Measurements from ENCODE around the gene CENPL.
"Not testable (repeated sequence)": the region's sequence is repeated elsewhere in the genome, so short reads cannot be mapped to it uniquely, and the experiment has no call there.

CENPL gene

GRCh38 chr1:173824315-173825081, at the start of gene CENPL, which contains the start of gene DARS2:
Gene CENPL (minus strand): TSS chr1:173824883. CDS start chr1:173811299, 13,584 bp downstream.
Gene DARS2 (plus strand): TSS chr1:173824673. CDS start chr1:173825230, 557 bp downstream.
- peak; percentile 93 for DNase-seq (ENCODE audit: low read depth)

- no peak for DNase-seq (ENCODE audit: low read depth)
These were observed 46.8 kb upstream of the CENPL start for GRCh38 chr1:173871500-173871899.

GRCh38 chr1:173871091-173871490, 46.4 kb upstream of the CENPL start:
- DNase-seq (ENCODE audit: low read depth): no peak

DNA sequence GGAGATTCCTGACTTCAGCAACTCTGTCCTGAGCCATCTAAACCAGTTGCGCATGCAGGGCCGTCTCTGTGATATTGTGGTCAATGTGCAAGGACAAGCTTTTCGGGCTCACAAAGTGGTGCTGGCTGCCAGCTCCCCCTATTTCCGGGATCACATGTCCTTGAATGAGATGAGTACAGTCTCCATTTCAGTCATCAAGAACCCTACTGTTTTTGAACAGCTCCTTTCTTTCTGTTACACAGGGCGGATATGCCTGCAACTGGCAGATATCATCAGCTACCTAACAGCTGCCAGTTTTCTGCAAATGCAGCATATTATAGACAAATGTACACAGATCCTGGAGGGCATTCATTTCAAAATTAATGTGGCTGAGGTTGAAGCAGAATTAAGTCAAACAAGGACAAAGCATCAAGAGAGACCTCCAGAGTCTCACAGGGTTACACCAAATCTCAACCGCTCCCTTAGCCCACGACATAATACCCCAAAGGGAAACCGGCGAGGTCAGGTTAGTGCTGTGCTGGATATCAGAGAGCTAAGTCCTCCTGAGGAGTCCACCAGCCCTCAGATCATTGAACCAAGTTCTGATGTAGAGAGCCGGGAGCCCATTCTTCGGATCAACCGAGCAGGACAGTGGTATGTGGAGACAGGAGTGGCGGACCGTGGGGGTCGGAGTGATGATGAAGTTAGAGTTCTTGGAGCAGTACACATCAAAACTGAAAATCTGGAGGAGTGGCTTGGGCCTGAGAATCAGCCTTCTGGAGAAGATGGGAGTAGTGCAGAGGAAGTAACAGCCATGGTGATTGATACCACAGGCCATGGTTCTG, 45.8 kb upstream of the CENPL start:
- no peak for DNase-seq (ENCODE audit: low read depth)

- DNase-seq (ENCODE audit: low read depth): no peak
These were observed 44.3 kb upstream of the CENPL start for GRCh38 chr1:173869021-173869359.

DNA sequence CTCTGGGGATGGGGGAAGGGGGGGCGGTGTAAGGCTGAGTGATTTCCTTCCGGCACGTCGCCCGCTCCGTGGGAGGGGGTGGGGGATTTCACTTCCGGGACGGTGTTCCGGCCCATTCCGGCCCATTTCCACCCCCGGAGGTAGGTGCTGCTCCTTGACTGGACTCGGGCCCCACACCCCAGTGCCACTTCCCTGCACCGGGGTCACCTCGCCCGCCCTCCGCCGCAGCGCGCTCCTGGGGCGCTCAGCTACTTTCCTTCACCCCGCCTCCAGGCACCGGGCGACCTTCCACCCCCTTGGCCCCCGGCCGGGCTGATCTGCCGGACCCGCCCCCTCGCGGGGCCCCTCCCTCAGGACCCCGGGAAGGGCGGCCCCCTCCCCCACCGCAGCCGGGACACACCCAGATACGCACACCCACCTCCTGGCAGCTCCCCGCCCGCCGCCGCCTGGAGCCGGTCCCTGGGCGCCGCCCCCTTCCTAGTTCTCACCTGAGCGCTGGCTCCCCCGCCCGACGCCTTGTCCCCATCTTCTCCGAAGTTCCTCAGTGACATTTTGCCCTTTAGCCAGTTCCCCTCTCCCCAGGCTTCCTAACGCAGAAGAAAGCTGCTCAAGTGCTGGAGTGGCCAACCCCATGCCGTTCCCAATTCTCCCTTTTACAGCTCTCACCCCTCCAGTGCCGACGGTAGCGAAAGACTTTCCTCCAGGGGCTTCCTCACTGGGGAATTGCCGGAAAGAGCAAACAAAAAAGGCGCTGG, 43.8 kb upstream of the CENPL start, which contains the start of gene ZBTB37:
Gene ZBTB37 (plus strand): TSS at position 115 of the 755 bp plus-strand sequence. CDS start 1,846 bp downstream, outside the sequence.
- DNase-seq (ENCODE audit: low read depth): no peak

- peak; percentile 99 for DNase-seq (ENCODE audit: low read depth)
These were observed 43.1 kb upstream of the CENPL start, which contains the start of gene GAS5 for GRCh38 chr1:173867753-173868265. Gene GAS5 (minus strand): TSS chr1:173867989.

DNA sequence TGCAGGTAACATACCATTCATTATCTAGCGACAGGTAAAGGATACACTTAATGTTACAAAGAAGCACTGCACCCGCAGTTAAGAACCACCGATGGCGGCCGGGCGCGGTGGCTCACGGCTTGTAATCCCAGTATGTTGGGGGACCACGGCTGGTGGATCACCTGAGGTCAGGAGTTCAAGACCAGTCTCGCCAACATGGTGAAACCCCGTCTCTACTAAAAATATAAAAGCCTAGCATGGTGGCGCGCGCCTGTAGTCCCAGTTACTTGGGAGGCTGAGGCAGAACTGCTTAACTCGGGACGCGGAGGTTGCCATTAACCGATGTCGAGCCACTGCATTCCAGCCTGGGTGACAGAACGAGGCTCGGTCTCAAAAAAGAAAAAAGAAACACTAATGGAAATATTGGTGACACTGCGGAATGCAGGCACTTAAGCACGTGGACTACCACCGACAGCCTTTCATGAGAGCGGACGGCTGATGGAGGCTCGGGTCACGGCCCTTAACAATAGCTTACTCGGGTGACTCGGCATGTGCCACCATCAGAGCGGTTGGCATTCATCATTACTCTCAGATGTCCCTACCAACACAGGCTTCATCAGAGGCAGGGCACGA, 42.6 kb upstream of the CENPL start:
- no peak for DNase-seq (ENCODE audit: low read depth)

DNA sequence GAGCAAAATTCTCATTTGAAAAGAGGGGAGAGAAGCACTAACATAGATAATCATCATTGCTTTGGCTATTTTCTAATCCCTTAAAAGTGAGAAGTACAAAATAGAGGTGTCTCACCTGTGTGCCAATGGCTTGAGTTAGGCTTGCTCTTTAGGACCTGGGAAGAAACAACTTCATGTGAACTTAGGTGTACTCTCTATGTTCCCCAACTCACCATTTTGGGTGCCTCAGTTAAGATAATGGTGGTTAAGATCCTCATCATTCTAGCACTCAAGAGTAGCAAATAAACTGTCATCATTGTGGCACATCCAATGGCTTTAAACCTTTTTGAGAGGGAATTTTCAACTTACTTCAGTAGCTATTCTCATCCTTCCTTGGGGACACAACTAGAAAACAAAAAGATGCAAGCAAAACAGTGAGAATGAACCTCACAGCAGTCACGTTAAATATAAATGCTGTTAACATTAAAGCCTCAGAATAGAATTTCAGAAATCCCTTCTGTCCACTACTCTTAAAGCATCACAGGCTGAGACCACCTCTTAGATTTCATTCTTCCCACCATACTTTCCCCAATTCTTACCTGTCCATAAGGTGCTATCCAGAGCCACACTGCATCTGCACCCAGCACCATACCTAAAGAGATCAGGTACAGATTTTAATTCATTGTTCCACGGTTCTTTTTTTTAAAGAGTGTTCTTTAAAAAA, 41.9 kb upstream of the CENPL start:
- no peak for DNase-seq (ENCODE audit: low read depth)

- no peak for DNase-seq (ENCODE audit: low read depth)
These were observed 40.9 kb upstream of the CENPL start for GRCh38 chr1:173865468-173866164.

DNA sequence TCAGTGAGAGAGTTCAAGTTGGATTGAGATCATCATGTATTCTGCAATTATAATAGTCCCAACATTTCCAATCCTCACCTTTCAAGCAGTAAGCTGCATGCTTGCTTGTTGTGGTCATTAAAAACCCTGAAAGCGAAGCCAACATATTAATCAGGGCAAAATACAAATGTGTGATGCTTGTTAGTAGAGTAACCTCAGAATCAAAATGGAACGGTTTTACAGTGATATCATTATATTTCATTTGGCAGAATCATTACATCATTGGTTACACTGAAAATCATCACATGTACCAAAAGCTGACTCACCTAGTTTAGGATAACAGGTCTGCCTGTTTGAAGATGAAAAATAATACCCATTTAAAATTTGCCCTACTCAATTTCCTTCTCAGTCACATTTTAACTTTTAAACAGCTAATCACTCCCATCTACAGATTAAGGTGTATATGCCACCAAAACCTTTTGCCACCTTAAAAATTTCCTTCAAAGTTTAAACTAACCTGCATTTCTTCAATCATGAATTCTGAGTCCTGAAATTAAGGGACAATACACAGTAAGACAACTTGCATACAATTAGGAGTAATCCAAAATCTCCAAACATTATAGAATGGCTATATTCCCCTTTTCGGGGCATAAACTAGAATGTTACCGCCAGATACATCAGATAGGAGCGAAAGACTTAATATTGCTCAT, 39.6 kb upstream of the CENPL start:
- no peak for DNase-seq (ENCODE audit: low read depth)

- DNase-seq (ENCODE audit: low read depth): no peak
These were observed 38.8 kb upstream of the CENPL start for GRCh38 chr1:173863224-173864161.

GRCh38 chr1:173862769-173863223, 38.1 kb upstream of the CENPL start:
- no peak for DNase-seq (ENCODE audit: low read depth)

- DNase-seq (ENCODE audit: low read depth): not testable (repeated sequence)
These were observed 37.6 kb upstream of the CENPL start for GRCh38 chr1:173862146-173862768.

DNA sequence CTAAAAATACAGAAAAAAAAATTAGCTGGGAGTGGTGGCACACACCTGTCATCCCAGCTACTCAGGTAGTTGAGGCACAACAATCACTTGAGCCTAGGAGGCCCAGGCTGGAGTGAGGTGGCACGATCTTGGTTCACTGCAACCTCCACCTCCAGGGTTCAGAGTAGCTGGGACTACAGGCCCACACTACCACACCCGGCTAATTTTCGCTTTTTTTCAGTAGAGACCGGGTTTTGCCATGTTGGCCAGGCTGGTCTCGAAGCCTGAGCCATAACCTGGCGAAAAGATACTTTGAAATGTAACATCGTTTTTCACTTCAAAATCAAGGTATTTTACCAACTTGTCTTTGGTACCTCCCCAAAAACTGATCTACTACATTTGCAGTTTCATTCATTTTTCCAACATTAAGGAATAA, 37.1 kb upstream of the CENPL start:
- DNase-seq (ENCODE audit: low read depth): no peak

- no peak for DNase-seq (ENCODE audit: low read depth)
These were observed 35.4 kb upstream of the CENPL start for GRCh38 chr1:173860065-173860464.

DNA sequence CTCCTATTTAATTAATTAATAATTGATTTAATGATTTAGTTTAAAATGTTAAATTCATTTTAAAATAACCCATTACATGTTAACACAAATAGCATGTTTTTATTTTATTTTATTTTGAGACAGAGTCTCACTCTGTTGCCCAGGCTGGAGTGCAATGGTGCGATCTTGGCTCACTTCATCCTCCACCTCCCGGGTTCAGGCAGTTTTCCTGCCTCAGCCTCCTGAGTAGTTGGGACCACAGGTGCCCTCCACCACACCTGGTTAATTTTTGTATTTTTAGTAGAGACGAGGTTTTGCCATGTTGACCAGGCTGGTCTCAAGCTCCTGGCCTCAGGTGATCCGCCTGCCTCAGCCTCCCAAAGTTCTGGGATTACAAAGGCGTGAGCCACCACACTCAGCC, 34.9 kb upstream of the CENPL start:
- not testable (repeated sequence) for DNase-seq (ENCODE audit: low read depth)

GRCh38 chr1:173857363-173857917, 32.8 kb upstream of the CENPL start:
- no peak for DNase-seq (ENCODE audit: low read depth)
